Measurements from ENCODE around the gene SPATS2L.

SPATS2L gene

DNA sequence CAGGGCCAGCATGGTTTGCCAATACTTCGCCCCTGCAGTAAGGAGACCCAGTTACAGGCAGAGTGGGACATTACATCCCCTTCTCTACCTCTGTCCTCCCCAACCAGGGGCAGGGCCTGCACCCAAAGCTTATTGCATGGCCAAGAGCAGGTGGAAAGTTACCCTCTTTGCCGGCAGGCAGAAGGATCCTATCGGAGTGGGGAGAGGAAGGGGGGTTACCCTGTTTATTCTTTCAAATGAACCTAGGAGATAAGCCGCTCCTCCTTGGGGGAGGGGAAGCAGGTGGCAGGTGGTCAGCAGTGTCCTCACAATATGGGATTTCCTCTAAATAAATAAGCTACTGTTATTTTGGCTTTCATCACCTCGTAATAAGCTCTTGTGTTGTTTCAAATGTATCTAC is 53.9 kb downstream of the SPATS2L start (continued):
- TF ChIP-seq ZNF366 (tag by site-specific recombination; conservative IDR thresholded peaks at IDR 0.05) = no peak
- no peak for TF ChIP-seq ZNF791 (tag by site-specific recombination; IDR thresholded peaks at IDR 0.05)
- no peak for TF ChIP-seq ZNF48 (tag by site-specific recombination; IDR thresholded peaks at IDR 0.05)
- no peak for TF ChIP-seq ZNF202 (tag by site-specific recombination; IDR thresholded peaks at IDR 0.05; ENCODE audit: borderline replicate concordance)
- TF ChIP-seq ZNF266 (tag by site-specific recombination; IDR thresholded peaks at IDR 0.05; ENCODE audit: low read depth) = no peak
- TF ChIP-seq ZNF660 (tag by site-specific recombination; IDR thresholded peaks at IDR 0.05) = no peak

GRCh38 chr2:200362202-200362917 is 55.9 kb downstream of the SPATS2L start:
- Histone ChIP-seq H3K4me1 (ENCODE audit: control insufficient read depth, insufficient read depth, low read length) (0 out of 2 replicates have a peak, but pooled peaks cover 3% of the 10 kb centered on the region), H3K4me3 (ENCODE audit: low read depth, low read length) (no peak overlapping the region), H3K9me3 (ENCODE audit: control insufficient read depth, insufficient read depth, low read depth, low read length) (no peaks in the 10 kb centered on the region), H3K27ac (ENCODE audit: extremely low read depth, low read depth, low read length) (no peak overlapping the region), H3K36me3 (ENCODE audit: control insufficient read depth in 2 of 2, insufficient read depth in 1 of 2, low read length in 2 of 2) (no peaks in the 10 kb centered on the region)
- POLR2A ChIA-PET = no interaction called here
- TF ChIP-seq ZNF324 (tag by site-specific recombination; IDR thresholded peaks at IDR 0.05) (no peak), ZNF394 (tag by site-specific recombination; IDR thresholded peaks at IDR 0.05; ENCODE audit: borderline replicate concordance) (no peak), ZNF350 (tag by site-specific recombination; IDR thresholded peaks at IDR 0.05) (no peak), ZNF292 (tag by site-specific recombination; IDR thresholded peaks at IDR 0.05; ENCODE audit: borderline replicate concordance, low read depth) (no peak), ZNF223 (tag by site-specific recombination; IDR thresholded peaks at IDR 0.05) (no peak), PRDM1 (tag by site-specific recombination; IDR thresholded peaks at IDR 0.05) (no peak), ZNF658 (tag by site-specific recombination; IDR thresholded peaks at IDR 0.05) (no peak), ZNF155 (tag by site-specific recombination; IDR thresholded peaks at IDR 0.05) (no peak), ZNF791 (tag by site-specific recombination; IDR thresholded peaks at IDR 0.05) (no peak), SALL2 (tag by site-specific recombination; IDR thresholded peaks at IDR 0.05; ENCODE audit: borderline replicate concordance) (no peak), ZNF473 (tag by site-specific recombination; IDR thresholded peaks at IDR 0.05) (no peak), ZSCAN16 (tag by site-specific recombination; IDR thresholded peaks at IDR 0.05) (no peak), ZNF664 (tag by site-specific recombination; IDR thresholded peaks at IDR 0.05) (no peak), SCRT1 (tag by site-specific recombination; IDR thresholded peaks at IDR 0.05; ENCODE audit: borderline replicate concordance) (no peak), ZNF426 (tag by site-specific recombination; IDR thresholded peaks at IDR 0.05) (no peak), MZF1 (tag by site-specific recombination; IDR thresholded peaks at IDR 0.05; ENCODE audit: borderline replicate concordance) (no peak)
- TF ChIP-seq, protein P1, sequence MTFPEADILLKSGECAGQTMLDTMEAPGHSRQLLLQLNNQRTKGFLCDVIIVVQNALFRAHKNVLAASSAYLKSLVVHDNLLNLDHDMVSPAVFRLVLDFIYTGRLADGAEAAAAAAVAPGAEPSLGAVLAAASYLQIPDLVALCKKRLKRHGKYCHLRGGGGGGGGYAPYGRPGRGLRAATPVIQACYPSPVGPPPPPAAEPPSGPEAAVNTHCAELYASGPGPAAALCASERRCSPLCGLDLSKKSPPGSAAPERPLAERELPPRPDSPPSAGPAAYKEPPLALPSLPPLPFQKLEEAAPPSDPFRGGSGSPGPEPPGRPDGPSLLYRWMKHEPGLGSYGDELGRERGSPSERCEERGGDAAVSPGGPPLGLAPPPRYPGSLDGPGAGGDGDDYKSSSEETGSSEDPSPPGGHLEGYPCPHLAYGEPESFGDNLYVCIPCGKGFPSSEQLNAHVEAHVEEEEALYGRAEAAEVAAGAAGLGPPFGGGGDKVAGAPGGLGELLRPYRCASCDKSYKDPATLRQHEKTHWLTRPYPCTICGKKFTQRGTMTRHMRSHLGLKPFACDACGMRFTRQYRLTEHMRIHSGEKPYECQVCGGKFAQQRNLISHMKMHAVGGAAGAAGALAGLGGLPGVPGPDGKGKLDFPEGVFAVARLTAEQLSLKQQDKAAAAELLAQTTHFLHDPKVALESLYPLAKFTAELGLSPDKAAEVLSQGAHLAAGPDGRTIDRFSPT (tag by site-specific recombination; IDR thresholded peaks at IDR 0.05) = no peak
- TF ChIP-seq, protein P2, sequence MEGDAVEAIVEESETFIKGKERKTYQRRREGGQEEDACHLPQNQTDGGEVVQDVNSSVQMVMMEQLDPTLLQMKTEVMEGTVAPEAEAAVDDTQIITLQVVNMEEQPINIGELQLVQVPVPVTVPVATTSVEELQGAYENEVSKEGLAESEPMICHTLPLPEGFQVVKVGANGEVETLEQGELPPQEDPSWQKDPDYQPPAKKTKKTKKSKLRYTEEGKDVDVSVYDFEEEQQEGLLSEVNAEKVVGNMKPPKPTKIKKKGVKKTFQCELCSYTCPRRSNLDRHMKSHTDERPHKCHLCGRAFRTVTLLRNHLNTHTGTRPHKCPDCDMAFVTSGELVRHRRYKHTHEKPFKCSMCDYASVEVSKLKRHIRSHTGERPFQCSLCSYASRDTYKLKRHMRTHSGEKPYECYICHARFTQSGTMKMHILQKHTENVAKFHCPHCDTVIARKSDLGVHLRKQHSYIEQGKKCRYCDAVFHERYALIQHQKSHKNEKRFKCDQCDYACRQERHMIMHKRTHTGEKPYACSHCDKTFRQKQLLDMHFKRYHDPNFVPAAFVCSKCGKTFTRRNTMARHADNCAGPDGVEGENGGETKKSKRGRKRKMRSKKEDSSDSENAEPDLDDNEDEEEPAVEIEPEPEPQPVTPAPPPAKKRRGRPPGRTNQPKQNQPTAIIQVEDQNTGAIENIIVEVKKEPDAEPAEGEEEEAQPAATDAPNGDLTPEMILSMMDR (tag by site-specific recombination; IDR thresholded peaks at IDR 0.05) = no peak
- TF ChIP-seq, protein P3, sequence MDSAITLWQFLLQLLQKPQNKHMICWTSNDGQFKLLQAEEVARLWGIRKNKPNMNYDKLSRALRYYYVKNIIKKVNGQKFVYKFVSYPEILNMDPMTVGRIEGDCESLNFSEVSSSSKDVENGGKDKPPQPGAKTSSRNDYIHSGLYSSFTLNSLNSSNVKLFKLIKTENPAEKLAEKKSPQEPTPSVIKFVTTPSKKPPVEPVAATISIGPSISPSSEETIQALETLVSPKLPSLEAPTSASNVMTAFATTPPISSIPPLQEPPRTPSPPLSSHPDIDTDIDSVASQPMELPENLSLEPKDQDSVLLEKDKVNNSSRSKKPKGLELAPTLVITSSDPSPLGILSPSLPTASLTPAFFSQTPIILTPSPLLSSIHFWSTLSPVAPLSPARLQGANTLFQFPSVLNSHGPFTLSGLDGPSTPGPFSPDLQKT (IDR thresholded peaks at IDR 0.05; ENCODE audit: borderline replicate concordance, low read depth, low read length) = no peak
- TF ChIP-seq, protein P4, sequence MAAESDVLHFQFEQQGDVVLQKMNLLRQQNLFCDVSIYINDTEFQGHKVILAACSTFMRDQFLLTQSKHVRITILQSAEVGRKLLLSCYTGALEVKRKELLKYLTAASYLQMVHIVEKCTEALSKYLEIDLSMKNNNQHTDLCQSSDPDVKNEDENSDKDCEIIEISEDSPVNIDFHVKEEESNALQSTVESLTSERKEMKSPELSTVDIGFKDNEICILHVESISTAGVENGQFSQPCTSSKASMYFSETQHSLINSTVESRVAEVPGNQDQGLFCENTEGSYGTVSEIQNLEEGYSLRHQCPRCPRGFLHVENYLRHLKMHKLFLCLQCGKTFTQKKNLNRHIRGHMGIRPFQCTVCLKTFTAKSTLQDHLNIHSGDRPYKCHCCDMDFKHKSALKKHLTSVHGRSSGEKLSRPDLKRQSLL (tag by site-specific recombination; IDR thresholded peaks at IDR 0.05) = no peak
- CTCF ChIA-PET = no interaction called here

Data from HEK293 (cell line).